Putamen (tissue), 1 donor: Measurements from ENCODE around the gene RBMS2.
A peak's percentile ranks its signal among the peaks of the same experiment; 100 is the strongest.
"Not testable (repeated sequence)": the region's sequence is repeated elsewhere in the genome, so short reads cannot be mapped to it uniquely, and the experiment has no call there.

Experiments
- DNase-seq: peaks from one replicate; pipeline ENCODE4 v3.0.0-alpha.2; 2016; ENCODE audit warnings: low spot score

The RBMS2 gene

GRCh38 chr12:56521590-56522371 lies at the start of gene RBMS2:
Gene RBMS2, plus strand, starts transcription at chr12:56521820. Its CDS starts 204 bp downstream, at chr12:56522024.
- peak; percentile 80 for DNase-seq

- DNase-seq: no peak
Measured at GRCh38 chr12:56474389-56474788, 47.2 kb upstream of the RBMS2 start.

GRCh38 chr12:56476143-56476542 lies 45.5 kb upstream of the RBMS2 start:
- no peak for DNase-seq

- no peak for DNase-seq
Measured at GRCh38 chr12:56476972-56477432, 44.6 kb upstream of the RBMS2 start.

GRCh38 chr12:56477521-56478225 lies 43.9 kb upstream of the RBMS2 start:
- DNase-seq: no peak

GRCh38 chr12:56479625-56480024 lies 42.0 kb upstream of the RBMS2 start:
- no peak for DNase-seq

GRCh38 chr12:56484566-56484965 lies 37.1 kb upstream of the RBMS2 start:
- DNase-seq: no peak

- DNase-seq: no peak
Measured at GRCh38 chr12:56486694-56487093, 34.9 kb upstream of the RBMS2 start.

GRCh38 chr12:56487448-56488040 lies 34.1 kb upstream of the RBMS2 start:
- DNase-seq: peak; percentile 34

GRCh38 chr12:56488041-56488955 lies 33.3 kb upstream of the RBMS2 start, which contains the start of gene GLS2:
Gene GLS2, minus strand, starts transcription at chr12:56488161. Its CDS starts 43 bp downstream, at chr12:56488118.
- DNase-seq: peak; percentile 87

GRCh38 chr12:56490360-56490759 lies 31.3 kb upstream of the RBMS2 start:
- DNase-seq: no peak

GRCh38 chr12:56493409-56494105 lies 28.1 kb upstream of the RBMS2 start:
- DNase-seq: not testable (repeated sequence)

GRCh38 chr12:56494106-56494415 lies 27.6 kb upstream of the RBMS2 start:
- DNase-seq: not testable (repeated sequence)

- DNase-seq: not testable (repeated sequence)
Measured at GRCh38 chr12:56494481-56494880, 27.1 kb upstream of the RBMS2 start.

GRCh38 chr12:56496704-56497103 lies 24.9 kb upstream of the RBMS2 start:
- DNase-seq: not testable (repeated sequence)

GRCh38 chr12:56498126-56498902 lies 23.3 kb upstream of the RBMS2 start:
- DNase-seq: not testable (repeated sequence)

- not testable (repeated sequence) for DNase-seq
Measured at GRCh38 chr12:56499452-56499851, 22.2 kb upstream of the RBMS2 start.

- DNase-seq: not testable (repeated sequence)
Measured at GRCh38 chr12:56499879-56500278, 21.7 kb upstream of the RBMS2 start.

- no peak for DNase-seq
Measured at GRCh38 chr12:56510786-56511185, 10.8 kb upstream of the RBMS2 start.

- not testable (repeated sequence) for DNase-seq
Measured at GRCh38 chr12:56514014-56514318, 7.7 kb upstream of the RBMS2 start.
